ENCODE data around the gene CLASRP. TPM values are rescaled to one million over a fixed set of nuclear protein-coding genes. Genes with fewer than 3 reads are reported as not detected.
A peak's percentile ranks its signal among the peaks of the same experiment; 100 is the strongest.
"Not testable (repeated sequence)": the region's sequence is repeated elsewhere in the genome, so short reads cannot be mapped to it uniquely, and the experiment has no call there.

CLASRP gene
- total and polyA plus RNA-seq, 2 donors: 22.6 to 147 TPM

DNA sequence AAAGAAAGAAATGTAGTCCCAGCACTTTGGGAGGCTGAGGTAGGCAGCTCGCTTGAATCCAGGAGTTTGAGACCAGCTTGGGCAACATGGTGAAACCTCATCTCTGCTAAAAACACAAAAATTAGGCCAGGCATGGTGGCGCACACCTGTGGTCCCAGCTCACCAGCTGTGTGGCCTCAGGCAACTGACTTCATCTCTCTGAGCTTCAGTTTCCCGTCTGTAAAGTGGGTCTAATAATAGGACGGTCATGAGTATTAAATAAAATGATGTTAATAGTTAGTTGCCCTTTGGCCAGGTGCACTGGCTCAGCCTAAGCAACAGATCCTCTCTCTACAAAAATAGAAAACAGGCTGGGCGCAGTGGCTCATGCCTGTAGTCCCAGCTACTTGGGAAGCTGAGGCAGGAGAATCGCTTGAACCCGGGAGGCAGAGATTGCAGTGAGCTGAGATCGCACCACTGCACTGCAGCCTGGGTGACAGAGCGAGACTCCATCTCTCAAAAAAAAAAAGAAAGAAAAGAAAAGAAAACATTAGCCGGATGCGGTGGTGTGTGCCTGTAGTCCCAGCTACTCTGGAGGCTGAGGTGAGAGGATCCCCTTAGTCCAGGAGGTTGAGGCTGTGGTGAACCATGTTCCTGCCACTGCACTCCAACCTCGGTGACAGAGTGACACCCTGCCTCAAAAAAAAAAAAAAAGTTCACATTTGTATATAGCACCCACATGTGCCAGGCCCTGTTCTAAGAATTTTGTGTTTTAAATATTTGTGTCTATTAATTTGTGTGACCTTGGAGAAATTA lies 39.5 kb upstream of the CLASRP start:
- peaks cover 7 to 15% of the 10 kb centered on the region in 2 donors for H3K4me1 ChIP-seq (ENCODE audit: control insufficient read depth in 2 of 2, insufficient read depth in 2 of 2, low read length in 2 of 2)
- not testable (repeated sequence) for H3K9me3 ChIP-seq (ENCODE audit: control insufficient read depth in 2 of 2, insufficient read depth in 1 of 2, low read length in 1 of 2); H3K27ac ChIP-seq (ENCODE audit: low read depth in 1 of 2, low read length in 1 of 2); H3K27me3 ChIP-seq (ENCODE audit: control insufficient read depth in 2 of 2, insufficient read depth in 1 of 2, low read length in 1 of 2); H3K4me3 ChIP-seq (ENCODE audit: low read length in 2 of 2); H3K36me3 ChIP-seq (ENCODE audit: control insufficient read depth in 2 of 2, insufficient read depth in 2 of 2, low read length in 1 of 2); DNase-seq (ENCODE audit: low read depth in 6 of 9, low spot score in 9 of 9)
- WGBS: 89% methylated on average over 12 of the region's 12 CpGs

DNA sequence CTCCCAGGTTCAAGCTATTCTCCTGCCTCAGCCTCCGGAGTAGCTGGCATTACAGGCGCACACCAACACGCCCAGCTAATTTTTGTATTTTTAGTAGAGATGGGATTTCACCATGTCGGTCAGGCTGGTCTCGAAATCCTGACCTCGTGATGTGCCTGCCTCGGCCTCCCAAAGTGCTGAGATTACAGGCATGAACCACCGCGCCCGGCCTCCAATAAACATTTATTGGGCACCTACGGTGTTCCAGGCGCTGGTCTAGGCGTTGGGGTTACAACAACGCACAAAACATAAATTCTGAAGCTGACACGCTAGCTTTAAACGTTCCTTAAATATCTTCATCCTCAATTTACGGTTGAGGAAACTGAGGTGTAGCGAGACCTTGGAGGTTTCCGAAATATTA lies 38.2 kb upstream of the CLASRP start:
- H3K4me1 ChIP-seq (ENCODE audit: control insufficient read depth in 2 of 2, insufficient read depth in 2 of 2, low read length in 2 of 2): peaks cover 7 to 15% of the 10 kb centered on the region in 2 donors
- not testable (repeated sequence) for H3K9me3 ChIP-seq (ENCODE audit: control insufficient read depth in 2 of 2, insufficient read depth in 1 of 2, low read length in 1 of 2); DNase-seq (ENCODE audit: low read depth in 6 of 9, low spot score in 9 of 9); H3K36me3 ChIP-seq (ENCODE audit: control insufficient read depth in 2 of 2, insufficient read depth in 2 of 2, low read length in 1 of 2); H3K27me3 ChIP-seq (ENCODE audit: control insufficient read depth in 2 of 2, insufficient read depth in 1 of 2, low read length in 1 of 2)
- peak overlapping the region; percentile 5 to 87 for H3K4me3 ChIP-seq (ENCODE audit: low read length in 2 of 2)
- WGBS: 76% methylated on average over 19 of the region's 19 CpGs
- peak overlapping the region; percentile 64 to 65 for H3K27ac ChIP-seq (ENCODE audit: low read depth in 1 of 2, low read length in 1 of 2)

DNA sequence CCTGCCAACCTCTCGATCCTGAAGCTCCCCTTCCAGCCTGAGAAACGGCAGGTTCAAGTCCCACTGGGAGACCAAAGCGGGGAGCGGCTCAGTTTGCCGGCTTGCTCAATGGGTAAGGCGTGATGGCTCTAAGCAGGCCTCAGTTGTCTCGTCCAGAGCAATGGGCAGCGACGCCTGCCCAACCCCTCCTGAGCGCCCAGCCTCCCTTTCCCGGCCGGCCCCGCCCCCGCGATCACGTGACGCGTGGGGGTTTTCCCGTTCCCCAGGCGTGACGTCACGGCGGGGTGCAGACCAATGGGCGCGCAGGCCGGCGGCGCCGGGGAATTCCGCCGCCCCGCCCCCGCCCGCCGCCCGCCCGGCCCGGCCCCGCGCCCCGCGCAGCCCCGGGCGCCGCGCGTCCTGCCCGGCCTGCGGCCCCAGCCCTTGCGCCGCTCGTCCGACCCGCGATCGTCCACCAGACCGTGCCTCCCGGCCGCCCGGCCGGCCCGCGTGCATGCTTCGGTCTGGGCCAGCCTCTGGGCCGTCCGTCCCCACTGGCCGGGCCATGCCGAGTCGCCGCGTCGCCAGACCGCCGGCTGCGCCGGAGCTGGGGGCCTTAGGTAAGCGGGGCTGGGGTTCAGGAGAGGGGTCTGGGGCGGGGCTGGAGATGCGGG lies 37.6 kb upstream of the CLASRP start, which contains the start of gene RELB:
Gene RELB (plus strand): TSS at position 378 of the 653 bp plus-strand sequence. CDS start 116 bp downstream, at position 494.
- Histone ChIP-seq H3K27me3 (ENCODE audit: control insufficient read depth in 2 of 2, insufficient read depth in 1 of 2, low read length in 1 of 2) (peaks cover 0 to 4% of the 10 kb centered on the region in 2 donors), H3K9me3 (ENCODE audit: control insufficient read depth in 2 of 2, insufficient read depth in 1 of 2, low read length in 1 of 2) (no peaks in the 10 kb centered on the region), H3K4me3 (ENCODE audit: low read length in 2 of 2) (peak within 1 kb of the TSS; percentile 53 to 87), H3K36me3 (ENCODE audit: control insufficient read depth in 2 of 2, insufficient read depth in 2 of 2, low read length in 1 of 2) (peaks cover 0 to 6% of the 10 kb centered on the region in 2 donors), H3K27ac (ENCODE audit: low read depth in 1 of 2, low read length in 1 of 2) (peak within 1 kb of the TSS; percentile 95 to 96), H3K4me1 (ENCODE audit: control insufficient read depth in 2 of 2, insufficient read depth in 2 of 2, low read length in 2 of 2) (peaks cover 7 to 15% of the 10 kb centered on the region in 2 donors)
- DNase-seq (ENCODE audit: low read depth in 6 of 9, low spot score in 9 of 9): peak in 8 of 9 donors; percentile 44 to 85 (median 76)
- 3% methylated on average over 75 of the region's 79 CpGs for WGBS

DNA sequence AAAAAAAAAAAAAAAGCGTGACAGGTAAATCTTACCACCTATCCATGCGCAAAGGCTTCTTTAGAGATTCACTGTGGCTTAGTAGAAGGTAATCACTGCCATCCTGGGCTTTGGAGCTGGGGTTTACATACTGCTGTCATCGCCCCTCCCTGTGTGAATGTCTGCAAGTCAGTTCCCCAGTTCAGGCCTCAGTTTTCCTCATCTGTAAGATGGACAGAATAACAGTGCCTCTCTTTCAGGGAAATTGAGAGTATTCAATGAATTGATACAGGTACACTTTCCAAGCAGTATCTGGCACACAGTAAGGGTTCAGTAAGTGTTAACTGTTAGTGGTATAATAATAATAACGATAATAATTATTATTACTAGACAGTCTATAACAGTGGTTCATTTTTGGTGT lies 35.4 kb upstream of the CLASRP start:
- Histone ChIP-seq H3K4me1 (ENCODE audit: control insufficient read depth in 2 of 2, insufficient read depth in 2 of 2, low read length in 2 of 2) (peaks cover 7 to 15% of the 10 kb centered on the region in 2 donors), H3K9me3 (ENCODE audit: control insufficient read depth in 2 of 2, insufficient read depth in 1 of 2, low read length in 1 of 2) (no peaks in the 10 kb centered on the region), H3K4me3 (ENCODE audit: low read length in 2 of 2) (no peak overlapping the region), H3K36me3 (ENCODE audit: control insufficient read depth in 2 of 2, insufficient read depth in 2 of 2, low read length in 1 of 2) (peaks cover 0 to 11% of the 10 kb centered on the region in 2 donors), H3K27me3 (ENCODE audit: control insufficient read depth in 2 of 2, insufficient read depth in 1 of 2, low read length in 1 of 2) (peaks cover 0 to 4% of the 10 kb centered on the region in 2 donors), H3K27ac (ENCODE audit: low read depth in 1 of 2, low read length in 1 of 2) (no peak overlapping the region)
- WGBS: 99% methylated on average over 4 of the region's 4 CpGs
- DNase-seq (ENCODE audit: low read depth in 6 of 9, low spot score in 9 of 9): no peak

DNA sequence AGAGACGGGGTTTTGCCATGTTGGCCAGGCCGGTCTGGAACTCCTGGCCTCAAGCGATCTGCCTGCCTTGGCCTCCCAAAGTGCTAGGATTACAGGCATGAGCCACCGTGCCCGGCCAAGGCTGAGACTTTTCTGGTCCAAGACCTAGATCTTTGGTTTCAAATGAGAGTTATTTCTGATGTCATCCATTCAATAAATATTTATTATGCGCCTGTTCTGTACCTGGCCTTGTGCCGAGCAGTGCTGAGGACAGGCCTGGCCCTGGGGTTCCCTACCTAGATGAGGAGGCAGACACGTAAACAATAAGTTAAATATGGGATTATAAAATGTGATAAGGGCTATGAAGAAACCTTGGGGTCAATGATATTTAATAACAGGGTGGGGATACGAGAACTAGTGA lies 33.1 kb upstream of the CLASRP start:
- Histone ChIP-seq H3K36me3 (ENCODE audit: control insufficient read depth in 2 of 2, insufficient read depth in 2 of 2, low read length in 1 of 2) (peaks cover 0 to 11% of the 10 kb centered on the region in 2 donors), H3K27ac (ENCODE audit: low read depth in 1 of 2, low read length in 1 of 2) (no peak overlapping the region), H3K9me3 (ENCODE audit: control insufficient read depth in 2 of 2, insufficient read depth in 1 of 2, low read length in 1 of 2) (no peaks in the 10 kb centered on the region), H3K4me3 (ENCODE audit: low read length in 2 of 2) (no peak overlapping the region), H3K27me3 (ENCODE audit: control insufficient read depth in 2 of 2, insufficient read depth in 1 of 2, low read length in 1 of 2) (peaks cover 0 to 4% of the 10 kb centered on the region in 2 donors), H3K4me1 (ENCODE audit: control insufficient read depth in 2 of 2, insufficient read depth in 2 of 2, low read length in 2 of 2) (peaks cover 7 to 12% of the 10 kb centered on the region in 2 donors)
- DNase-seq (ENCODE audit: low read depth in 6 of 9, low spot score in 9 of 9): no peak
- 97% methylated on average over 9 of the region's 9 CpGs for WGBS

DNA sequence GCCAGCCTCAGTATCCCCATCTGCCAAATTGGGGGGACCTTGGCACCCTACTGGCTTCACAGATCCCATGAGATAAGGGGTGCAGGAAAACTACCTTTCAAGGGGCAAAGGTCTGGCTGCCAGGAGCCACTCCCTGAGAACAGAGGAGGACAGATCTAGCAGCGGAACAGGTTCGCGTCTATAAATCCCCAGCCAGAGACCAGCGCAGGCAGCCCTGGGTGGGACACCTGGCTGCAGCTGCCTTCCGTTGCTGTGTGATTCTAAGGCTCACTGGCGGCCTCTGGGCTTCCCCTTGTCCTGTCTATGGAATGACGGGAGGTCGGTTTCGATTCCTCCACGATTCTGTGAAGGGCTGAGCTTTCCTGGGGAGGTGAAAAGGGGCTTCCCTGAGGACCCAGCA lies 30.3 kb upstream of the CLASRP start:
- 95% methylated on average over 10 of the region's 10 CpGs for WGBS
- H3K4me3 ChIP-seq (ENCODE audit: low read length in 2 of 2): no peak overlapping the region
- H3K27me3 ChIP-seq (ENCODE audit: control insufficient read depth in 2 of 2, insufficient read depth in 1 of 2, low read length in 1 of 2): no peaks in the 10 kb centered on the region
- H3K9me3 ChIP-seq (ENCODE audit: control insufficient read depth in 2 of 2, insufficient read depth in 1 of 2, low read length in 1 of 2): no peaks in the 10 kb centered on the region
- H3K36me3 ChIP-seq (ENCODE audit: control insufficient read depth in 2 of 2, insufficient read depth in 2 of 2, low read length in 1 of 2): peaks cover 0 to 7% of the 10 kb centered on the region in 2 donors
- H3K27ac ChIP-seq (ENCODE audit: low read depth in 1 of 2, low read length in 1 of 2): no peak overlapping the region
- no peaks in the 10 kb centered on the region for H3K4me1 ChIP-seq (ENCODE audit: control insufficient read depth in 2 of 2, insufficient read depth in 2 of 2, low read length in 2 of 2)
- DNase-seq (ENCODE audit: low read depth in 6 of 9, low spot score in 9 of 9): no peak

DNA sequence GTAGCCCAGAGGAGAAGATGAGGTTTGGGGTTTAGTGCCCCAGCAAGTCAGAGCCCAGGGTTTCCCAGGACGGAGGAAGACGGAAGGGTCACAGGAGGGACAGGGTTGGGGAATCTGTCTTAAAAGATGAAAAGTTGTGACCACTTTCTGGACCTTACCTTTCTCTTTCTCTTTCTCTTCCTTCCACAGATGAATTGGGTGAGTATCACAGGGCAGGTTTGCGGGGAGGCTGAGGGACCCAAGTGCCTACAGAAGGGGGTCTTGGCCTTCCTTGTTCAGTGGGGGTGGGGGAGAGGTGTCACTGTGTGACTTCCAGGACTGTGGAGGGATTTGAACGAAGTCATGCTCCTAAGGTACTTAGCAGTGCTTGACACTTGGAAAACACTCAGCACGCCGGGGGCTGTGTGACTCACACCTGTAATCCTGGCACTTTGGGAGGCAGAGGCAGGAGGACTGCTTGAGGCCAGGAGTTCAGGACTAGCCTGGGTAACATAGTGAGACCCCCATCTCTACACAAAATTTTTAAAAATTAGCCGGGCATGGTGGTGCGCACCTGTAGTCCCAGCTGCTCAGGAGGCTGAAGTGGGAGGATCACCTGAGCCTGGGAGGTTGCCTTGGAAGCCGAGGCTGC lies 29.1 kb upstream of the CLASRP start:
- Histone ChIP-seq H3K27me3 (ENCODE audit: control insufficient read depth in 2 of 2, insufficient read depth in 1 of 2, low read length in 1 of 2) (no peaks in the 10 kb centered on the region), H3K9me3 (ENCODE audit: control insufficient read depth in 2 of 2, insufficient read depth in 1 of 2, low read length in 1 of 2) (no peaks in the 10 kb centered on the region), H3K4me1 (ENCODE audit: control insufficient read depth in 2 of 2, insufficient read depth in 2 of 2, low read length in 2 of 2) (no peaks in the 10 kb centered on the region), H3K36me3 (ENCODE audit: control insufficient read depth in 2 of 2, insufficient read depth in 2 of 2, low read length in 1 of 2) (peaks cover 0 to 7% of the 10 kb centered on the region in 2 donors), H3K27ac (ENCODE audit: low read depth in 1 of 2, low read length in 1 of 2) (no peak overlapping the region), H3K4me3 (ENCODE audit: low read length in 2 of 2) (no peak overlapping the region)
- DNase-seq (ENCODE audit: low read depth in 6 of 9, low spot score in 9 of 9): no peak
- 96% methylated on average over 9 of the region's 9 CpGs for WGBS

DNA sequence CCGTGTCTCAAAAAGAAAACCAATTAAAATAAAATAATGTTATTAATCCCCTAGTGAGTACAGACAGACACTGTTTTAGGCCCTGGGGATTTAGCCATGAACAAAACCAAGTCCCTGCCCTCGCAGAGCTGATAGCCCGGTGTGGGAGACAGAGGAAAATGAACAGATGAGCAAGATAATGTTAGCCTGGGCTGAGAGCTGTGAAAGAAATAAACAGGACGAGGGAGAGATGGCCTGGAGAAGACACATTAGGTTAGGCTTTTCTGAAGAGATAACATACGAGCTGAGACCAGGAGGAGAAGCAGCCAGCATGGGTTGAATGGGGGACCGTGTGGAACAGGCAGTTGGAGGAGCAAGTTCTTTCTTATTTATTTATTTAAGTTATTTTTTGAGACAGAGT lies 28.5 kb upstream of the CLASRP start:
- H3K4me3 ChIP-seq (ENCODE audit: low read length in 2 of 2): no peak overlapping the region
- no peaks in the 10 kb centered on the region for H3K27me3 ChIP-seq (ENCODE audit: control insufficient read depth in 2 of 2, insufficient read depth in 1 of 2, low read length in 1 of 2)
- no peaks in the 10 kb centered on the region for H3K9me3 ChIP-seq (ENCODE audit: control insufficient read depth in 2 of 2, insufficient read depth in 1 of 2, low read length in 1 of 2)
- H3K27ac ChIP-seq (ENCODE audit: low read depth in 1 of 2, low read length in 1 of 2): no peak overlapping the region
- 93% methylated on average over 6 of the region's 6 CpGs for WGBS
- H3K36me3 ChIP-seq (ENCODE audit: control insufficient read depth in 2 of 2, insufficient read depth in 2 of 2, low read length in 1 of 2): peaks cover 0 to 9% of the 10 kb centered on the region in 2 donors
- H3K4me1 ChIP-seq (ENCODE audit: control insufficient read depth in 2 of 2, insufficient read depth in 2 of 2, low read length in 2 of 2): no peaks in the 10 kb centered on the region
- no peak for DNase-seq (ENCODE audit: low read depth in 6 of 9, low spot score in 9 of 9)

DNA sequence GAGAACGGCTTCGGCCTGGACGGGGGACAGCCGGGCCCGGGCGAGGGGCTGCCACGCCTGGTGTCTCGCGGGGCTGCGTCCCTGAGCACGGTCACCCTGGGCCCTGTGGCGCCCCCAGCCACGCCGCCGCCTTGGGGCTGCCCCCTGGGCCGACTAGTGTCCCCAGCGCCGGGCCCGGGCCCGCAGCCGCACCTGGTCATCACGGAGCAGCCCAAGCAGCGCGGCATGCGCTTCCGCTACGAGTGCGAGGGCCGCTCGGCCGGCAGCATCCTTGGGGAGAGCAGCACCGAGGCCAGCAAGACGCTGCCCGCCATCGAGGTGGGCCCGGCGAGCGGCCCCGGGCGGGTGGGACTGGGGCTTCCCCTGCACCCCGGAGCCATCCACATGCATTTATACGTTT lies 26.9 kb upstream of the CLASRP start:
- WGBS: 98% methylated on average over 42 of the region's 42 CpGs
- H3K9me3 ChIP-seq (ENCODE audit: control insufficient read depth in 2 of 2, insufficient read depth in 1 of 2, low read length in 1 of 2): no peaks in the 10 kb centered on the region
- H3K27ac ChIP-seq (ENCODE audit: low read depth in 1 of 2, low read length in 1 of 2): no peak overlapping the region
- peaks cover 0 to 7% of the 10 kb centered on the region in 2 donors for H3K36me3 ChIP-seq (ENCODE audit: control insufficient read depth in 2 of 2, insufficient read depth in 2 of 2, low read length in 1 of 2)
- H3K27me3 ChIP-seq (ENCODE audit: control insufficient read depth in 2 of 2, insufficient read depth in 1 of 2, low read length in 1 of 2): no peaks in the 10 kb centered on the region
- H3K4me3 ChIP-seq (ENCODE audit: low read length in 2 of 2): no peak overlapping the region
- DNase-seq (ENCODE audit: low read depth in 6 of 9, low spot score in 9 of 9): no peak
- no peaks in the 10 kb centered on the region for H3K4me1 ChIP-seq (ENCODE audit: control insufficient read depth in 2 of 2, insufficient read depth in 2 of 2, low read length in 2 of 2)

All from thymus (tissue), 11 donors.